NB4 (cell line): ENCODE results near the gene TMEM187.

Experiments
- POLR2A ChIP-seq: IDR thresholded peaks from 2 replicates; pipeline ENCODE4 v1.6.1; 2011; ENCODE audit warnings: mild to moderate bottlenecking; ENCODE audit not compliant: insufficient read length; ENCODE audit errors: extremely low read depth
- TF ChIP-seq, protein P1 (sequence below): IDR thresholded peaks from one replicate; pipeline ENCODE4 v1.5.1; 2012; ENCODE audit warnings: low read depth, low read length

DNA sequence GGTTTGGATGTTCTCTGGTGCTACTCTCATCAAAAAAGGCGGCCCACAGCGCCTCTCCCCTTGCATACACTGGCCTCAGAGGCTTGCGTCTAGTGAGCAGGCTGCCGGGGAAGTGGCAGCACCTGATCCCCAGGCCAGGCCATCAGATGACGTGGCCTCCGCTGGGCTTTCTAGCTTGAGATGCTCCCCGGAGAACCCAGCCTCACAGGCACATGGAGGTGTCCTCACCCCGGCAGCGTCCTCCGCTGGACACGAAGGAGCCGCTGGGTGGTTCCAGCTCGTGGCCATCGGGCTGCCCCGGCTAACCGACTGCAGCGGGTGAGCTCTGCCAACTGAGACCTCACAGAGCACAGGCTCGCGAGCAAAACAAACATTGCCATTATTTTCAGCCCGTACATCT is 34.4 kb downstream of the TMEM187 start:
- peak; percentile 4 for TF ChIP-seq POLR2A
- TF ChIP-seq, protein P1, sequence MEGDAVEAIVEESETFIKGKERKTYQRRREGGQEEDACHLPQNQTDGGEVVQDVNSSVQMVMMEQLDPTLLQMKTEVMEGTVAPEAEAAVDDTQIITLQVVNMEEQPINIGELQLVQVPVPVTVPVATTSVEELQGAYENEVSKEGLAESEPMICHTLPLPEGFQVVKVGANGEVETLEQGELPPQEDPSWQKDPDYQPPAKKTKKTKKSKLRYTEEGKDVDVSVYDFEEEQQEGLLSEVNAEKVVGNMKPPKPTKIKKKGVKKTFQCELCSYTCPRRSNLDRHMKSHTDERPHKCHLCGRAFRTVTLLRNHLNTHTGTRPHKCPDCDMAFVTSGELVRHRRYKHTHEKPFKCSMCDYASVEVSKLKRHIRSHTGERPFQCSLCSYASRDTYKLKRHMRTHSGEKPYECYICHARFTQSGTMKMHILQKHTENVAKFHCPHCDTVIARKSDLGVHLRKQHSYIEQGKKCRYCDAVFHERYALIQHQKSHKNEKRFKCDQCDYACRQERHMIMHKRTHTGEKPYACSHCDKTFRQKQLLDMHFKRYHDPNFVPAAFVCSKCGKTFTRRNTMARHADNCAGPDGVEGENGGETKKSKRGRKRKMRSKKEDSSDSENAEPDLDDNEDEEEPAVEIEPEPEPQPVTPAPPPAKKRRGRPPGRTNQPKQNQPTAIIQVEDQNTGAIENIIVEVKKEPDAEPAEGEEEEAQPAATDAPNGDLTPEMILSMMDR, result no peak
